Hepatocyte (in vitro differentiated cells): ENCODE measurements around the gene BICD1. TPM values are rescaled to one million over a fixed set of nuclear protein-coding genes. Genes with fewer than 3 reads are reported as not detected.
A peak's percentile ranks its signal among the peaks of the same experiment; 100 is the strongest.

Source experiments
- DNase-seq: peaks from one replicate; pipeline ENCODE4 v3.0.0-alpha.2; 2016; ENCODE audit warnings: low spot score
- H2AFZ ChIP-seq: fragments of 200-600 bp; sonication (generic); 2 replicates; pipeline ENCODE4 v1.6.0; 2016; ENCODE audit warnings: antibody characterized with exemption, mild to moderate bottlenecking
- H3K27ac ChIP-seq: fragments of 200-600 bp; sonication (generic); 2 replicates; pipeline ENCODE4 v1.5.1; 2016; ENCODE audit warnings: mild to moderate bottlenecking
- H3K27me3 ChIP-seq: fragments of 200-600 bp; sonication (generic); 2 replicates; pipeline ENCODE4 v1.6.1; 2016
- H3K36me3 ChIP-seq: fragments of 200-600 bp; sonication (generic); replicated peaks from 2 replicates; pipeline ENCODE4 v1.5.1; 2016; ENCODE audit warnings: low read depth; ENCODE audit not compliant: insufficient read depth
- H3K4me1 ChIP-seq: fragments of 200-600 bp; sonication (generic); 2 replicates; pipeline ENCODE4 v1.5.1; 2016; ENCODE audit warnings: mild to moderate bottlenecking, moderate library complexity; ENCODE audit not compliant: insufficient read depth
- H3K4me2 ChIP-seq: fragments of 200-600 bp; sonication (generic); 2 replicates; pipeline ENCODE4 v1.6.0; 2016
- H3K4me3 ChIP-seq: fragments of 200-600 bp; sonication (generic); 2 replicates; pipeline ENCODE4 v1.5.1; 2016; ENCODE audit warnings: mild to moderate bottlenecking
- H3K79me2 ChIP-seq: fragments of 200-600 bp; sonication (generic); 2 replicates; pipeline ENCODE4 v1.6.0; 2017; ENCODE audit warnings: mild to moderate bottlenecking
- H3K9me2 ChIP-seq: fragments of 200-600 bp; sonication (generic); replicated peaks from 2 replicates; pipeline ENCODE4 v1.6.0; 2017; ENCODE audit warnings: mild to moderate bottlenecking; ENCODE audit not compliant: insufficient read depth
- H3K9me3 ChIP-seq: fragments of 200-600 bp; sonication (generic); 2 replicates; pipeline ENCODE4 v1.5.1; 2016; ENCODE audit warnings: low read depth, mild to moderate bottlenecking
- H4K20me1 ChIP-seq: fragments of 200-600 bp; sonication (generic); 2 replicates; pipeline ENCODE4 v1.6.0; 2016; ENCODE audit warnings: mild to moderate bottlenecking; ENCODE audit not compliant: insufficient read depth, poor library complexity, severe bottlenecking
- EZH2 ChIP-seq: fragments of 200-600 bp; sonication (generic); IDR thresholded peaks from 2 replicates; pipeline ENCODE4 v1.6.1; 2016; ENCODE audit warnings: antibody characterized with exemption, mild to moderate bottlenecking, borderline replicate concordance
- EZH2phosphoT487 ChIP-seq: fragments of 200-600 bp; sonication (generic); IDR thresholded peaks from one replicate; pipeline ENCODE4 v1.6.1; 2018; ENCODE audit warnings: antibody characterized with exemption, mild to moderate bottlenecking, low read depth, moderate library complexity; ENCODE audit not compliant: unreplicated experiment, severe bottlenecking
- WGBS: methylation state at CpG from one replicate; pipeline ENCODE4 v1.1.6; 2016; ENCODE audit warnings: low lambda C conversion rate; ENCODE audit errors: missing lambda C conversion rate; 5-methylcytosine and 5-hydroxymethylcytosine counted together
- polyA plus RNA-seq: library from polyadenylated mRNA; unstranded; fragments of >200 nt; fragmentation: Nextera tagmentation; extraction: Ambion mirVana; gene quantifications from 2 replicates; pipeline ENCODE4 v1.2.1, GENCODE V29; 2016
- total RNA-seq: library from RNA; depleted of rRNA; stranded (reverse); fragments of >200 nt; gene quantifications from 2 replicates; pipeline ENCODE4 v1.2.3, GENCODE V29; 2014
- TF ChIP-seq, protein P1 (sequence below): fragments of 200-600 bp; sonication (generic); IDR thresholded peaks from 2 replicates; pipeline ENCODE4 v1.5.1; 2016; ENCODE audit warnings: antibody characterized with exemption, mild to moderate bottlenecking; ENCODE audit not compliant: poor library complexity

BICD1 gene
- total RNA-seq (16.7 and 23.6 TPM in 2 replicates), polyA plus RNA-seq (16.1 and 19.7 TPM in 2 replicates)

DNA sequence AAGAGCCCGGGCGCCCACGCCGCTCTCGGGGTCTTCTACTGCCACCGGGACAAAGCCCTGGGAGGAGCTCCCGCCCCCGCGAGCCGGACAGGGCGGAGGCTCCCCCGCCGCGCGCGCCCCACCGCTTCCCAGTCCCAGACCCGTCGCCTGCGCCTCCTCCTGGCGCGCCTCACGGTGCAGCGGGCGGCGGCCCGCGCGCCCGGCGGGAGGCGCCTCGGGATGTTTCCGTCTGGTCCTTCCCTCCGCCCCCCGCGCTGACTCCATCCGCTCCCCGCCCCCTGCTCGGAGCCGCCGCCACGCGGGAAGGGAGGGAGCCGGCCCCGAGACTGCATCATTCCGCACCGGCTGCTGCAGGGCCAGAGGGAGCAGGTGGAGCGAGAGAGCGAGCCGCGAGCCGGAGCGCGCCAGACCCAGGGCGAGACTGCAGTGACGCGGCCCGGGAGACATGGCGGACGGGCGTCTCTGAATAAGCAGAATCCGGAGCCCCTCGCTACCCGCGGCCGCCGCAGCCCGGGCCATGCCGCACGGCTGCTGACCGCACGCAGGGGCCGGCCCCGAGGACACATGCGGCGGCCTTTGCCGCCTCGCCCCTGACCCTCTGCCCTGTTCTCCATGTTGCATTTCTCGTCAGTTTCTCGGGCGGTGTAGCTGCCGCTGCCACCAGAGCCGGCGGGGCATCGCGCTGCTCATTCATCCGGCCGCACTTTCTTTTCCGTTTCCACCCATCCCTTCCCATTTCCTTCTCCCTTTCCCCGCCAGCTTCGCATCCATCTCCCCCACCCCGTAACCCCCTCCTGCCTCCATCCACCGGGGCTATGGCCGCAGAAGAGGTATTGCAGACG is at the start of gene BICD1:
BICD1 (plus strand) TSS at position 331 of the 842 bp plus-strand sequence; CDS start at position 816, 485 bp downstream.
- Histone ChIP-seq H2AFZ (peak within 1 kb of the TSS; percentile 94), H3K9me3 (no peaks in the 10 kb centered on the region), H3K27ac (peak within 1 kb of the TSS; percentile 93), H3K4me1 (peaks cover 11% of the 10 kb centered on the region), H3K27me3 (no peaks in the 10 kb centered on the region), H3K4me2 (peak within 1 kb of the TSS; percentile 96), H3K9me2 (no peaks in the 10 kb centered on the region), H3K36me3 (no peaks in the 10 kb centered on the region), H3K79me2 (peaks cover 37% of the 10 kb centered on the region), H4K20me1 (no peaks in the 10 kb centered on the region), H3K4me3 (peak within 1 kb of the TSS; percentile 89)
- DNase-seq, result peak; percentile 94
- 2% methylated on average over 43 of the region's 96 CpGs for WGBS
- TF ChIP-seq, protein P1, sequence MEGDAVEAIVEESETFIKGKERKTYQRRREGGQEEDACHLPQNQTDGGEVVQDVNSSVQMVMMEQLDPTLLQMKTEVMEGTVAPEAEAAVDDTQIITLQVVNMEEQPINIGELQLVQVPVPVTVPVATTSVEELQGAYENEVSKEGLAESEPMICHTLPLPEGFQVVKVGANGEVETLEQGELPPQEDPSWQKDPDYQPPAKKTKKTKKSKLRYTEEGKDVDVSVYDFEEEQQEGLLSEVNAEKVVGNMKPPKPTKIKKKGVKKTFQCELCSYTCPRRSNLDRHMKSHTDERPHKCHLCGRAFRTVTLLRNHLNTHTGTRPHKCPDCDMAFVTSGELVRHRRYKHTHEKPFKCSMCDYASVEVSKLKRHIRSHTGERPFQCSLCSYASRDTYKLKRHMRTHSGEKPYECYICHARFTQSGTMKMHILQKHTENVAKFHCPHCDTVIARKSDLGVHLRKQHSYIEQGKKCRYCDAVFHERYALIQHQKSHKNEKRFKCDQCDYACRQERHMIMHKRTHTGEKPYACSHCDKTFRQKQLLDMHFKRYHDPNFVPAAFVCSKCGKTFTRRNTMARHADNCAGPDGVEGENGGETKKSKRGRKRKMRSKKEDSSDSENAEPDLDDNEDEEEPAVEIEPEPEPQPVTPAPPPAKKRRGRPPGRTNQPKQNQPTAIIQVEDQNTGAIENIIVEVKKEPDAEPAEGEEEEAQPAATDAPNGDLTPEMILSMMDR, result peak; percentile 33
- TF ChIP-seq EZH2 (no peak), EZH2phosphoT487 (no peak)

DNA sequence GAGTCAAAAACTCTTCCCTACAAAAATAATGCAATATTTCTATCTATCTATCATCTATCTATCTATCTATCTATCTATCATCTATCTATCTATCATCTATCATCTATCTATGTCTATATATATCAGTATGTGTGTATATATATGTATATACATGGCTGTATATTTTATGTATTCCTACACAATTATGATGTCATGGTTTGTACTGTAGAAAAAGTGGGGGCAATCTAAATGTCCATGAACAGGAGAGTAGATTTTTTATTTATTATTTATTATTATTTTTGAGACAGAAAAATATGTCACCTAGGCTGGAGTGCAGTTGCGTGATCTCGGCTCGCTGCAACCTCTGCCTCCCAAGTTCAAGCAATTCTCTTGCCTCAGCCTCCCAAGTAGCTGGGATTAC is 45.6 kb upstream of the BICD1 start:
- H3K4me2 ChIP-seq, result no peak overlapping the region

DNA sequence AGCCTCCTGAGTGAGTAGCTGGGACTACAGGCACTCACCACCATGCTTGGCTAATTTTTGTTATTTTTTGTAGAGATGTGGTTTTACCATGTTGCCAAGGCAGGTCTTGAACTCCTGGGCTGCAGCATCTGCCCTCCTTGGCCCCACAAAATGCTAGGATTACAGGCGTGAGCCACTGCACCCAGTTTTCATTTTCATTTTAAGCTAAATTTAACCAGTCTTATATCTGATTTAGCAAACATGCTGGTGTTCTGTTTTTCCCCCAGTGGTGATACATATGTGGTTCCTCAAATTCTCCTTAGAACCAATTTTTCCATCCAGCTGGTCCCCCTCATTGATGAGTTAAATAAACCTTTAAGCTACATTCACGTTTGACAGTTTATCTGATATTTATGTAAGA is 43.8 kb upstream of the BICD1 start:
- Histone ChIP-seq H3K4me1 (no peaks in the 10 kb centered on the region), H4K20me1 (no peaks in the 10 kb centered on the region), H3K9me2 (no peaks in the 10 kb centered on the region), H3K79me2 (no peaks in the 10 kb centered on the region), H3K4me2 (no peak overlapping the region), H2AFZ (no peak overlapping the region), H3K36me3 (no peaks in the 10 kb centered on the region), H3K27ac (no peak overlapping the region), H3K9me3 (no peaks in the 10 kb centered on the region), H3K27me3 (no peaks in the 10 kb centered on the region), H3K4me3 (no peak overlapping the region)
- DNase-seq, result no peak
- 60% methylated on average over 2 of the region's 2 CpGs for WGBS
- TF ChIP-seq EZH2, result no peak
- TF ChIP-seq EZH2phosphoT487, result no peak
- TF ChIP-seq, protein P1, result no peak

More for the DNA sequence above, 45.6 kb upstream of the BICD1 start:
- Histone ChIP-seq H3K79me2 (no peaks in the 10 kb centered on the region), H3K27ac (no peak overlapping the region), H3K4me3 (no peak overlapping the region), H3K27me3 (no peaks in the 10 kb centered on the region), H3K36me3 (no peaks in the 10 kb centered on the region), H3K9me3 (no peaks in the 10 kb centered on the region), H3K4me1 (no peaks in the 10 kb centered on the region), H2AFZ (no peak overlapping the region), H3K9me2 (no peaks in the 10 kb centered on the region), H4K20me1 (no peaks in the 10 kb centered on the region)
- TF ChIP-seq EZH2phosphoT487, result no peak
- TF ChIP-seq, protein P1, result no peak
- TF ChIP-seq EZH2, result no peak
- no peak for DNase-seq
- WGBS, result 100% methylated on average over 3 of the region's 3 CpGs
